Activated naive CD8-positive, alpha-beta T cell (primary cell): ENCODE data around the gene DAPK3.
"Not testable (repeated sequence)": the region's sequence is repeated elsewhere in the genome, so short reads cannot be mapped to it uniquely, and the experiment has no call there.

ENCODE experiments used
- H3K27ac Mint-ChIP-seq: one replicate; pipeline ENCODE4 v1.8.0; 2021; ENCODE audit warnings: mixed read lengths
- H3K27me3 Mint-ChIP-seq: one replicate; pipeline ENCODE4 v1.8.0; 2021; ENCODE audit warnings: mixed read lengths
- H3K36me3 Mint-ChIP-seq: one replicate; pipeline ENCODE4 v1.8.0; 2021; ENCODE audit warnings: mixed read lengths
- H3K4me1 Mint-ChIP-seq: one replicate; pipeline ENCODE4 v1.8.0; 2021; ENCODE audit warnings: low read depth, mixed read lengths
- H3K4me3 Mint-ChIP-seq: one replicate; pipeline ENCODE4 v1.8.0; 2021; ENCODE audit warnings: mild to moderate bottlenecking, mixed read lengths
- H3K9me3 Mint-ChIP-seq: one replicate; pipeline ENCODE4 v1.8.0; 2021; ENCODE audit warnings: low read depth, mixed read lengths

Gene DAPK3

DNA sequence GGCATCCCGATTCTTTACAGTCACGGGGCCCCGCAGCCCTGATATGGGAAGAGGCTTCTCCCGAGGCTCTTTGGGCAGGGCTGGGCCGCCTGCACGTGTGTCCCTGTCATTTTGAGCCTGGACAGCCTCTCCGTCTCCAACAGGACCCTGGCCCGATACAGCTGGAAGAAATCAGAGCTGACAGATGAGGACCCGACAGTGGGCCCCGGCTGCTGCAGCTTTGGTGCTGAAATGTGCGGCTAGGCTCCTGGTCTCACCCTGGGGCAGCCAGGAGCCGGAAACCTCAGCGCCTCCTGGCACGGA is 39.9 kb upstream of the DAPK3 start:
- no peaks in the 10 kb centered on the region for H3K27me3 Mint-ChIP-seq
- H3K9me3 Mint-ChIP-seq, result no peaks in the 10 kb centered on the region
- H3K27ac Mint-ChIP-seq, result no peak overlapping the region
- H3K4me3 Mint-ChIP-seq, result peak overlapping the region; percentile 20
- no peaks in the 10 kb centered on the region for H3K36me3 Mint-ChIP-seq
- peaks cover 30% of the 10 kb centered on the region for H3K4me1 Mint-ChIP-seq

DNA sequence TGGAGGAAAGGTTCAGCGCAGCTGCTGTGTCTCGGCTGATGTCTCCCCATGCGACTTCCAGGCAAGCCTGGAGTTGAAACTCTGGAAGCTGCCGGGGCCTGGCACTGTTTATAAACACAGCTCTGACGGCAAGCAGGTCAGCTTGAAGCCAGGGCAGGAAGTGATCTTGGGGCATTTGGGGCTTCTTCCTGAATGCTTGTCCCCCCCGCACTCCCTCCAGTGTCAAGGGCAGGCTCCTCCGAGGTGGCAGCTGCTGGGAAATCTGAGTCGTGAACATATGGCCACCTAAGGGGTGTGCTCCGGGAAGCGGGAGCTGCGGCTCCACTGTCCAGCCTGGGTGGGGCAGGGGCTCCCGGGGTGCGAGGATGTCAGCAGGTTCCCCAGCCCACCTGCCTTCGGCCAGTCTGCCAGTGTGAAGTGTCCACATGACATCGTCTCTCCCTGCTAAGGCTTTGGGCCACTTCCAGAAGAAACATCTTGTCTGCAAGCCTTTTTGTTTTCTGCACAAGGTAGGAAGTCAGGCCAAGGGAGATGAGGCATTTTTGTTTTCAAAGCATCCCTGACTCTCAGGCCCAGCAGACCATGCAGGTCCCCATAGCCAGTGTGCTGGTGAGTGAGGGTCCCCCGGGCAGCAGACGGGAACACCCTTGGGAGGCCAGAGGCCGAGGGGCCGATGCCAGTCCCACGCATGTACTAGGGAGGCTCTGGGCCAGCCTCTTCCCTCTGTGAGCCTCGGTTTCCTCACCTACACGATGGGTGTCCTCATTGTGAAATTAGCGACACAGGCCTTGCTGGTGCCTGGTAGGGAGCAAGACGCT is 39.3 kb upstream of the DAPK3 start:
- Mint-ChIP-seq H3K27ac (no peak overlapping the region), H3K4me1 (peaks cover 30% of the 10 kb centered on the region)

DNA sequence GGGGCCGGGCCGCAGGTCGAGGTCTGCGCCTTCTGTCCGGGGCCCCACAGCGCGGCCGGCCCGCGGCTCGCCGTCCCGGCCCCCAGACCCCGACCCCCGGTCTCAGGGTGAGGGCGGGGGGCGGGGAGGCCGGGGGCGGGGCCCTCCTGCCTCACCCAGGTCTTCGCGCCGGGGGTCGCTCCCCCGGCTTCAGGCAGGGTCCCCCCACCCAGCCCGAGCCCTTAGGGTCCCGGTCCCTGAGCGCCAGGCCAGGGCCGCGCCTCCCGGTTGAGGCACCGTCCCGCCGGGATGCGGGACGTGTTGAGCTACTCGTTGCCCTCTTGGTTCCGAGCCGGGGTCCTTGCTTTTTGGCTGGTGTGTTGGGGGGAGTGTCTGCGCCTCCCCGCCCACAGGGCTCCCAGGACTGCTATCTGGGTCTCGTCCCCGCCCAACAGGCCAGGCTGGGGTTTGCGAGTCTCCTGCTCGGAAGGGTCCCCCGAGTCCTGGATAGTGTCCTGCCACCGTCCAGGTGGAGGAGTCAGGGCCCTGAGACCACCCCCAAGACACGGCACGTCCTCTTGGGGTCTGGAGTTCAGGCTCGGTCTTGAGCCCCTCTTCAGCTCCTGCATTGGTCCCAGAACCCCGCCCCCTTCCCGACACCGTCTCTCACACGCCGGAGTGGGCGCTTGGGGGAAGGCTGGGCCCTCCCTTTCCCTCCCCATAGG is 37.1 kb upstream of the DAPK3 start:
- peak overlapping the region; percentile 61 for H3K27ac Mint-ChIP-seq
- peaks cover 27% of the 10 kb centered on the region for H3K4me1 Mint-ChIP-seq
- H3K27me3 Mint-ChIP-seq, result no peaks in the 10 kb centered on the region
- no peaks in the 10 kb centered on the region for H3K36me3 Mint-ChIP-seq
- peak overlapping the region; percentile 88 for H3K4me3 Mint-ChIP-seq
- no peaks in the 10 kb centered on the region for H3K9me3 Mint-ChIP-seq

More for the DNA sequence above, 39.3 kb upstream of the DAPK3 start:
- Mint-ChIP-seq H3K36me3 (no peaks in the 10 kb centered on the region), H3K4me3 (peak overlapping the region; percentile 7), H3K27me3 (no peaks in the 10 kb centered on the region), H3K9me3 (no peaks in the 10 kb centered on the region)

DNA sequence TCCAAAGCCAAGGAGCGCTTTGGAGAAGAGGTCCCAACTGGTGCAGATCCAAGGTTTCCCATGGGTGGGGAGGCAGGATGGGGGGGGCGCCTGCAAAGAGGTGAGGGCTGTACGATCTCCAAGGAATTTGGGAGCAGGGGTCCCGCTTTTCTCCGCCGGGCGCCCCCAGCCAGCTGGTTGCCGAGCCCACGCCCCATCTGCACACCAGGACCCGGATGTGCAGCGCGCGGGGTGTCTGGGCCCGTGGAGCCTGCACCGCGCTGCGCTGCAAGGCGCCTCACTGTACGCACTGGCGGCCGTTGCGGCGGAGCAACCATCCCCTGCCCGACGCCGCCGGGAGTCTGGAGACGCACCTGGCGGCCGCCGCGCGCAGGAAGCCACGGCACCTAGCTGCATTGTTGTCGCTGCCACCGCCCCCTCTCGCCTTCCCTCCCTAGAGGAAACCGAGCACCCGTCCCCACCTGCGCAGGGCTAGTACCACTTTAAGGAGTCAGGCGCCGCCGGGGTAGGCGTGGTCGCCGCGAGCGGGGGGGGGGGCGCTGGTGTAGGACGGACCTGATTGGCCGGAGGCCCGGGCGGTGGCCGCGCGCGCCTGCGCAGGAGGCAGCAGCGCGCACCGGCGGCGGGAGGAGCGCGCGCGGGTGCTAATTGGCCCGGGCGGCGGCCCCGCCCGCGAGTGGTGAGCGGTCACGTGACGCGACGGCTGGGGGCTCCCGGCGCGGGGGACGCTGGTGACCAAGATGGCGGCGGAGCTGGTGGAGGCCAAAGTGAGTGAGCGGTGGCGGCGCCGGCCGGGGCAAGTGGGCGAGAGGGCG is 36.3 kb upstream of the DAPK3 start, which contains the start of gene PIAS4:
TSS of gene PIAS4 (plus strand) at position 716 of the 815 bp plus-strand sequence. CDS start at position 741, 25 bp downstream.
- H3K9me3 Mint-ChIP-seq, result no peaks in the 10 kb centered on the region
- H3K36me3 Mint-ChIP-seq, result no peaks in the 10 kb centered on the region
- peak within 1 kb of the TSS; percentile 88 for H3K4me3 Mint-ChIP-seq
- peaks cover 23% of the 10 kb centered on the region for H3K4me1 Mint-ChIP-seq
- peak within 1 kb of the TSS; percentile 70 for H3K27ac Mint-ChIP-seq
- H3K27me3 Mint-ChIP-seq, result no peaks in the 10 kb centered on the region

DNA sequence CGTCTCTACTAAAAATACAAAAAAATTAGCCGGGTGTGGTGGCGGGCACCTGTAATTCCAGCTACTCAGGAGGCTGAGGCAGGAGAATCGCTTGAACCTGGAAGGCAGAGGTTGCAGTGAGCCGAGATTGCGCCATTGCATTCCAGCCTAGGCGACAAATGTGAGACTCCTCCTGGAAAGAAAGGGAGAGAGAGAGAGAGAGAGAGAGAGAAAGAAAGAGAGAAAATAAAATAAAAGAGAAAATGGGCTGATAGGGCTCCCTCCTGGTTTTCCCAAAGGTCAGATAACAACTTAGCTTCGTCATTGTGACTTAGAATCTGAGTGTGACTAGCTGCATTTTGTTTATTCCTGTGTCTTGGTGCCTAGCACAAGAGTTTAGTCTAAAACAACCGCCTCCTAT is 34.5 kb upstream of the DAPK3 start:
- peaks cover 18% of the 10 kb centered on the region for H3K4me1 Mint-ChIP-seq
- not testable (repeated sequence) for H3K36me3 Mint-ChIP-seq, H3K27me3 Mint-ChIP-seq, H3K4me3 Mint-ChIP-seq, H3K27ac Mint-ChIP-seq, H3K9me3 Mint-ChIP-seq

DNA sequence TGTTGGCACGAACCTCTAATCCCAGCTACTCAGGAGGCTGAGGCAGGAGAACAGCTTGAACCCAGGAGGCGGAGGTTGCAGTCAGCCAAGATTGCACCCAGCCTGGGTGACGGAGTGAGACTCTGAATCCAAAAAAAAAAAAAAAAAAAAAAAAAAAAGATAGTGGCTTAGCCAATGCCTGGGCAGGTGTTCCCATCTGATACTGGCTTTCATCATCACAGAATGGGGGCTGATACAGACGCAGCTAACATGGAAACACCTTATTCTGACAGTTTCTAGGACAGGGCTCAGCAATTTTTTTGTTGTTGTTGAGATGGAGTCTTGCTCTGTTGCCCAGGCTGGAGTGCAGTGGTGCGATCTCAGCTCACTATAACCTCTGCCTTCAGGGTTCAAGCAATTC is 29.9 kb upstream of the DAPK3 start:
- H3K4me3 Mint-ChIP-seq, H3K36me3 Mint-ChIP-seq, H3K27me3 Mint-ChIP-seq, H3K9me3 Mint-ChIP-seq, H3K27ac Mint-ChIP-seq, H3K4me1 Mint-ChIP-seq: not testable (repeated sequence)

DNA sequence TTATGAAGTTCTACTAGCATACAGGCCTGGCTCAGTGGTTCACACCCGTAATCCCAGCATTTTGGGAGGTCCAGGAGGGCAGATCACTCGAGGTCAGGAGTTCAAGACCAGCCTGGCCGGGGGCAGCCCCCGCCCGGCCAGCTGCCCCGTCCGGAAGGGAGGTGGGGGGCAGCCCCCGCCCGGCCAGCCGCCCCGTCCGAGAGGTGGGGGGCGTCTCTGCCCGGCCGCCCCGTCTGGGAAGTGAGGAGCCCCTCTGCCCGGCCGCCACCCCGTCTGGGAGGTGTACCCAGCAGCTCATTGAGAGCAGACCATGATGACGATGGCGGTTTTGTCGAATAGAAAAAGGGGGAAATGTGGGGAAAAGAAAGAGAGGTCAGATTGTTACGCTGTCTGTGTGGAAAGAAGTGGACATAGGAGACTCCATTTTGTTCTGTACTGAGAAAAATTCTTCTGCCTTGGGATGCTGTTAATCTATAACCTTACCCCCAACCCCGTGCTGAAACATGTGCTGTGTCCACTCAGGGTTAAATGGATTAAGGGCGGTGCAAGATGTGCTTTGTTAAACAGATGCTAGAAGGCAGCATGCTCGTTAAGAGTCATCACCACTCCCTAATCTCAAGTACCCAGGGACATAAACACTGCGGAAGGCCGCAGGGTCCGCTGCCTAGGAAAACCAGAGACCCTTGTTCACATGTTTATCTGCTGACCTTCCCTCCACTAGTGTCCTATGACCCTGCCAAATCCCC is 27.9 kb upstream of the DAPK3 start:
- not testable (repeated sequence) for H3K27ac Mint-ChIP-seq, H3K36me3 Mint-ChIP-seq, H3K4me3 Mint-ChIP-seq, H3K4me1 Mint-ChIP-seq, H3K27me3 Mint-ChIP-seq, H3K9me3 Mint-ChIP-seq

DNA sequence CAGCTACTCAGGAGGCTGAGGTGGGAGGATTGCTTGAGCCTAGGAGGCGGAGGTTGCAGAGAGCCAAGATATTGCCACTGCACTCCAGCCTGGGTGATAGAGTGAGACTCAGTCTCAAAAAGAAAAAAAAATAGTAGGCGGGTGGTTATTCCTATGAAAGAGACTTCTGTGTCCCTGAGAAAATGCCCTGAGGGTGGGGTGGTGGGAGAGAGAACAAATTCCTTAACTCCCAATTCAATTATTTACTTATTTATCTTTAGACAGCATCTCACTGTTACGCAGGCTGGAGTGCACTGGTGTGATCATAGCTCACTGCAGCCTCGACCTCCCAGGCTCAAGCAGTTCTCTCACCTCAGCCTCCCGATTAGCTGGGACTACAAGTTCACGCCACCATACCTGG is 24.7 kb upstream of the DAPK3 start:
- no peak overlapping the region for H3K27ac Mint-ChIP-seq
- no peak overlapping the region for H3K4me3 Mint-ChIP-seq
- H3K27me3 Mint-ChIP-seq, result no peaks in the 10 kb centered on the region
- H3K4me1 Mint-ChIP-seq, result peaks cover 5% of the 10 kb centered on the region
- H3K36me3 Mint-ChIP-seq, result no peaks in the 10 kb centered on the region
- H3K9me3 Mint-ChIP-seq, result no peaks in the 10 kb centered on the region

DNA sequence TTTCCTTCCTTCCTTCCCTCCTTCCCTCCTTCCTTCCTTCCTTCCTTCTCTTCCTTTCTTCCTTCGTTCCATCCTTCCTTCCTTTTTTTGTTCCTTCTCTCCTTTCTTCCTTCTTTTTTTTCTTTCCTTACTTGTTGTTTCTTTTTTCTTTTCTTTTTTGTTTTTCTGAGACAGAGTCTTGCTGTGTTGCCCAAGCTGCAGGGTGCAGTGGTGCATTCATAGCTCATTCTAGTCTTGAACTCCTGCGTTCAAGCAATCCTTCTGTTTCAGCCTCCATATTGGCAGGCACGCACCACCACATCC is 19.9 kb upstream of the DAPK3 start:
- peak overlapping the region; percentile 34 for H3K4me3 Mint-ChIP-seq
- no peaks in the 10 kb centered on the region for H3K27me3 Mint-ChIP-seq
- H3K27ac Mint-ChIP-seq, result peak overlapping the region; percentile 74
- H3K36me3 Mint-ChIP-seq, result no peaks in the 10 kb centered on the region
- H3K9me3 Mint-ChIP-seq, result no peaks in the 10 kb centered on the region
- H3K4me1 Mint-ChIP-seq, result peaks cover 18% of the 10 kb centered on the region

DNA sequence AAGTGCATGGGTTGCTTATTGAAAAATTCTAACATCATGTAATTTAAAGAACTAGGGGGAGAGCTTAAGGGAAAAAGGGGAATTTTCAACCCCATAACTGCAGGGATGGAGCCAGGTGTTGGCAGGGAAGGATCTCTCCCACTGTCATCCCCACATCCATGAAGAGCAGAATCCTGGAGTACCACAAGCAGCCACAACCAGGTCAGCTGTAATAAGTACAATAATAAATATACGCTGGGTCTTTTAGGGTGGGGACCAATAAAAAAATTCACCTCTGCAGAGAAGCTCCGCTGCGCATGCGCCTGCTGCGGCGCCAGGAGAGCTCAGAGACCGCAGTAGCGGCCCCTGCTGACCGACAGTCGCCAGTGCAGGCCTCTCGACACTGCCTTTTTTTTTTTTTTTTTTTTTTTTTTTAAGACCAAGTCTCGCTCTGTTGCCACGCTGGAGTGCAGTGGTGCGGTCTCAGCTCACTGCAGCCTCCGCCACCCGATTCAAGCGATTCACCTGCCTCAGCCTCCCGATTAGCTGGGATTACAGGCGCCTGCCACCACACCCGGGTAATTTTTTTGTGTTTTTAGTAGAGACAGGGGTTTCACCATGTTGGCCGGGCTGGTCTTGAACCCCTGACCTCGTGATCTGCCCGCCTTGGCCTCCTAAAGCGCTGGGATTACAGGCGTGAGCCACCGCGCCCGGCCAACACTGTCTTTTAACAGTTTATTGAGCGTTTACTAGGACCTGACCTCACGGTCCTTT is 16.9 kb upstream of the DAPK3 start:
- Mint-ChIP-seq H3K27ac (peak overlapping the region; percentile 72), H3K4me3 (peak overlapping the region; percentile 70), H3K4me1 (peaks cover 33% of the 10 kb centered on the region), H3K9me3 (no peaks in the 10 kb centered on the region), H3K36me3 (peaks cover 17% of the 10 kb centered on the region), H3K27me3 (no peaks in the 10 kb centered on the region)

DNA sequence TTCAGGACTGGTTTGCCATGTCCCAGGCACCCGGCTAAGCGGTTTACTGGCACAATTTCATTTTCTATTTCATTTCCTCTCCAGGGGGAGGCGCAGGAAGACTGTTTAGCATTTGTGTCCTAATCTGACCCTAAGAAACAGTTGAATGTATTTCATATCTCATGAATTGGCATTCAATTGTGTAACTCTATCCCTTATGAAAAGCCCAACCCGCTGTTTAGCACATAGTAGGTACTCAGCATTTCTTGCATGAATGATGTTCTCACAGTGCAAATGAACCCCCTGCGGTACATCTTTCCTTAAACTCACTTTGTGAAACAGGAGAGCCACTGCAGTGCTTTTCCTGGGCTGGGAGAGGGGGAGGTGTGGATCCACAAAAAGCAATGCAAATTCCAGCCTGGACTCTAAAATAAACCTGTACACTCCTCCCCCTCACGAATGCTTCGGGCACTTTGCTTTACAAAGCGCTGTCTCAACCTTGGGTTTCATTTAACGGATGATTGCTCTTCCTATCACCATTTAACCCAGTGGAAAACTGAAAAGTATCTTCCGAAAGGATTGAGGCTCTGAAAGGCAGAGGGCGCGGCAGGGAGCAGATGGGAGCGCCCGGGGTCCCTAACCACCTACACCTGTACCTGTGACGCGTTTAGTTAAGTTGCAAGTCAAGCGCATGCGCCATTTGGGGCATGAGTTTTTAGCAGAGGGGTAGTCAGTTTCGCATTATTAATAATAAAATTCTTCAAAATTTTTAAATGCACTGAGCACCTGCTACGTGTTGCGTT is 15.6 kb upstream of the DAPK3 start:
- Mint-ChIP-seq H3K9me3 (no peaks in the 10 kb centered on the region), H3K36me3 (peaks cover 17% of the 10 kb centered on the region), H3K4me3 (peak overlapping the region; percentile 99), H3K4me1 (peaks cover 41% of the 10 kb centered on the region), H3K27me3 (no peaks in the 10 kb centered on the region), H3K27ac (peak overlapping the region; percentile 62)

DNA sequence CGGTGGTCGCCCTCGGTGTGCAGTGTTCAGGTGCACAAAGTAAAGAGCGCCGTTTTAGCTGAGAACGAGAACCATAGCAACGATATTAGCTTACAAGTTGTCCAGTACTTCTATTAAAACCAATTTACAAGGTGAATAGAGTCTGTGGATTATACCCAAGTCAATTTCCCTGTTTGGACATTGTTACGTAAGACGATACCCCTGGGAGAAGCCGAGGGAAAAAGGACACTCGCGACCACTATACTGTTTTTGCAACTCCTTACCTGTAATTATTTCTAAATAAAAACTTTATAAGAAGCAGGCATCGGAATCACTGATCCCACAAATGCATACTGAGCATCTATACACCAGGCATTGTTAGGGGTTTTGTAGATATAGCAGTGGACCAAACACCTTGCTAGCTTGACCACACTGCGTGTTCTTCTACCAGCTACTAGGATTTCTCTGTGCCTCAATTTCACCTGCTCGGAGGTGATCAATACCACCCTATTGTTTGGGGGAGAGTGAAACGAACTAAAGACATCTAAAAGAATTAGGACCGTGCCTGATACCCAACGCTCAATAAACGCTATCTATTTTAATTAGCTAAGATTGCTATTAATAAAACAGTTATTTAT is 14.9 kb upstream of the DAPK3 start:
- Mint-ChIP-seq H3K27me3 (no peaks in the 10 kb centered on the region), H3K36me3 (peaks cover 17% of the 10 kb centered on the region), H3K4me3 (peak overlapping the region; percentile 99), H3K4me1 (peaks cover 45% of the 10 kb centered on the region), H3K9me3 (no peaks in the 10 kb centered on the region), H3K27ac (peak overlapping the region; percentile 99)

DNA sequence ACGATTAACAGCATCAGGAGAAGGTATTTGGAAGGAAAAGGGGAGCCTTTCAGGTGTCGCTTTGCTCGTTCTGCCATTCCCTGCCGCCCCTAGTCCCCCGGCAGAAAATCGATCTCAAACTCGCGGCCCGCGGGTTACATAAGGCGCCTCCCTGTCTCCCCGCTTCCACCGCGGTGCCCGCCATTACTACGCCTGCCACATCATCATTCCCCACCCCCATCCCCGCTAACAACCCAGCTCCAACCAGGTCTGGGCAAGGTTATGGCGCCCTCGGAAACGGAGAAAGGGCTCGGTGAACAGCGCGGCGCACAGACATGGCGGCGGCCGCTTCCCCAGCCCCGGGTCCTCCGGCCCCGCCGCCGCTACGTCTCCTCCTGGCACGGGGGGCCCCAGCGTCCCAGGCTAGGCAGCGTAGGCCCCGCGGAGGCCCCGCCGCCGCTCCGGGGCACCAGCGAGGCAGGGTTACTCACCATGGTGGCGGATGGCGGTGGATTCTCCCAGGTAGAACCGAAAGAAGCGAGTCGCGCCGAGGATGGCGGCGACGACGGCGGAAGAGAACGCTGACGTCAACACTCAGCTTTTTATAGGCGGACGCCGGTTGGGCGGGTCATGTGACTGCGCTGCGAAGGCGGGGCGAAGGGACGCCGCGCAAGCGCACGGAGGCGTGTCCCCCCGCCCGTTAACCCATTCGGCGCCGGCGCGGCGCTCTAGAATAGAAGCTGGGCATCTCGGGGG is 14.2 kb upstream of the DAPK3 start, which contains the start of gene EEF2:
TSS of gene EEF2 (minus strand) at position 556 of the 735 bp plus-strand sequence. CDS start at position 473, 83 bp downstream.
- peaks cover 17% of the 10 kb centered on the region for H3K36me3 Mint-ChIP-seq
- peak within 1 kb of the TSS; percentile 99 for H3K27ac Mint-ChIP-seq
- H3K9me3 Mint-ChIP-seq, result no peaks in the 10 kb centered on the region
- peaks cover 43% of the 10 kb centered on the region for H3K4me1 Mint-ChIP-seq
- H3K27me3 Mint-ChIP-seq, result no peaks in the 10 kb centered on the region
- H3K4me3 Mint-ChIP-seq, result peak within 1 kb of the TSS; percentile 99
